ENCODE data around the gene NPW. TPM values are rescaled to one million over a fixed set of nuclear protein-coding genes. Genes with fewer than 3 reads are reported as not detected.

Gene NPW
- total and polyA plus RNA-seq, 9 of the 15 experiments (the other 6 are each of a cell fraction or from before 2014, with no cell fraction given), result 0.14 to 4.0 (median 2.6) TPM; not detected in 4

DNA sequence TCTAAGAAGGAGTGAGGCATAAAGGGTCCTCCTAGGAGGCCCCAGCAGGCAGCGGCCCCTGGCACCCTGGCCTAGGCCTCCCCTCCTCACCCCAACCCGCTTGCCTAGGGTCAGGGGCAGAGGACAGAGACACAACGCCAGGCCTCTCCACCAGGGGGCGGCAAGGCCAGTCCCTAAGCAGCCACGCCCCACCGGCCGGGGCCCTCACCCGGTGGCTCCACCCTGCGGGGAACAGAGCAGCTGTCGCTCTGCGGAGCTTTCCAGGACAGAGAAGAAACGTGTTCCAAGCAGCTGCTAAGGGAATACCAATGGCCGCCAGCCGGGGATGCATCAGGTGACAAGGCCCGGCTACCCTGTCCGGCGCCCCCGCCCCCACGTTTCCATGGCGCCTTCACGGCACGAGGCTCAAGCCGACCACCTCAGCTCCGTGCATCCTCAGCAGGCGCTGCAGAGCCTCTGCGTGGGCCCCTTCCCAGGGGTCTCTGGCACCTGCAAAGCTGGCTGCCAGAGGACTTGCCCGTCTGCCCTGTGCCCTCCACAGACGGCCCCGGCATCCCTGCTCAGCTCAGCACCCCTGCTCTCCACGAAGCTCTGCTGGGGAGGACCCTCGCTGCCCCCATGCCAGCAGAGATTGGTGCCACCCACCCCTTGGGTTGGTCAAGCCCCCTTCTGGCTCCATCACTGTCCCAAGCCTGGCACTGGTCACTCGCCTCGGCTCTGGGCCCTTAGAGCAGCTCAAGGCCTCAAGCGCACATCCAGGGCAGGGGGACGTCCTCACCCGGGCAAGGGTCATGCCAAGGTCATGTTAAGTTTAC lies 15.6 kb upstream of the NPW start (continued):
- TF ChIP-seq CC2D1A (IDR thresholded peaks at IDR 0.05) (no peak), GTF2E2 (tag; IDR thresholded peaks at IDR 0.05) (no peak), SRSF7 (optimal IDR thresholded peaks at IDR 0.05; ENCODE audit: low read depth, low read length) (no peak), CHD4 (IDR thresholded peaks at IDR 0.05; ENCODE audit: insufficient read depth, insufficient replicate concordance, low read depth, low read length, poor library complexity, severe bottlenecking) (no peak), COPS2 (conservative IDR thresholded peaks at IDR 0.05) (no peak), POU5F1 (IDR thresholded peaks at IDR 0.05; ENCODE audit: borderline replicate concordance, low read depth, low read length, partially characterized antibody) (no peak), FOXA1 (IDR thresholded peaks at IDR 0.05; ENCODE audit: borderline replicate concordance) (no peak), TAF1 (IDR thresholded peaks at IDR 0.05; ENCODE audit: control insufficient read depth, extremely low read depth, insufficient read depth, low read length, severe bottlenecking) (no peak), ZNF184 (CRISPR knock-in tag; IDR thresholded peaks at IDR 0.05) (no peak), PCBP2 (IDR thresholded peaks at IDR 0.05; ENCODE audit: low read depth, low read length, poor library complexity, severe bottlenecking) (no peak), ETV1 (tag; conservative IDR thresholded peaks at IDR 0.05; ENCODE audit: low read depth) (no peak; the same call in 1 of the 2 replicates), RERE (CRISPR knock-in tag; IDR thresholded peaks at IDR 0.05; ENCODE audit: borderline replicate concordance) (no peak), ZNF253 (CRISPR knock-in tag; conservative IDR thresholded peaks at IDR 0.05) (no peak), SP2 (IDR thresholded peaks at IDR 0.05; ENCODE audit: extremely low read depth, low read depth, low read length, poor library complexity, severe bottlenecking) (no peak), ZNF24 (IDR thresholded peaks at IDR 0.05) (no peak), ZNF408 (CRISPR knock-in tag; IDR thresholded peaks at IDR 0.05; ENCODE audit: low read depth) (no peak), KDM5B (IDR thresholded peaks at IDR 0.05; ENCODE audit: insufficient replicate concordance, low read depth, low read length) (no peak), ZNF347 (CRISPR knock-in tag; IDR thresholded peaks at IDR 0.05; ENCODE audit: low read depth) (no peak), ZNF140 (CRISPR knock-in tag; IDR thresholded peaks at IDR 0.05) (no peak), MCM5 (IDR thresholded peaks at IDR 0.05; ENCODE audit: low read depth) (no peak)
- TF ChIP-seq, protein P1, sequence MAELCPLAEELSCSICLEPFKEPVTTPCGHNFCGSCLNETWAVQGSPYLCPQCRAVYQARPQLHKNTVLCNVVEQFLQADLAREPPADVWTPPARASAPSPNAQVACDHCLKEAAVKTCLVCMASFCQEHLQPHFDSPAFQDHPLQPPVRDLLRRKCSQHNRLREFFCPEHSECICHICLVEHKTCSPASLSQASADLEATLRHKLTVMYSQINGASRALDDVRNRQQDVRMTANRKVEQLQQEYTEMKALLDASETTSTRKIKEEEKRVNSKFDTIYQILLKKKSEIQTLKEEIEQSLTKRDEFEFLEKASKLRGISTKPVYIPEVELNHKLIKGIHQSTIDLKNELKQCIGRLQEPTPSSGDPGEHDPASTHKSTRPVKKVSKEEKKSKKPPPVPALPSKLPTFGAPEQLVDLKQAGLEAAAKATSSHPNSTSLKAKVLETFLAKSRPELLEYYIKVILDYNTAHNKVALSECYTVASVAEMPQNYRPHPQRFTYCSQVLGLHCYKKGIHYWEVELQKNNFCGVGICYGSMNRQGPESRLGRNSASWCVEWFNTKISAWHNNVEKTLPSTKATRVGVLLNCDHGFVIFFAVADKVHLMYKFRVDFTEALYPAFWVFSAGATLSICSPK (IDR thresholded peaks at IDR 0.05; ENCODE audit: borderline replicate concordance), result no peak

Measured in K562 (cell line).